BLaER1 (cell line): ENCODE results near the gene GSG1L.

ENCODE experiments used
- H3K27ac ChIP-seq: shearing (Covaris generic); formaldehyde crosslinking; 2 replicates; pipeline ENCODE4 v1.8.1; 2022
- H3K27me3 ChIP-seq: shearing (Covaris generic); formaldehyde crosslinking; 2 replicates; pipeline ENCODE4 v1.8.1; 2022
- H3K36me3 ChIP-seq: shearing (Covaris generic); formaldehyde crosslinking; 2 replicates; pipeline ENCODE4 v1.8.1; 2022
- H3K4me1 ChIP-seq: shearing (Covaris generic); formaldehyde crosslinking; 2 replicates; pipeline ENCODE4 v1.8.1; 2022
- H3K4me2 ChIP-seq: shearing (Covaris generic); formaldehyde crosslinking; 2 replicates; pipeline ENCODE4 v1.8.1; 2022
- H3K4me3 ChIP-seq: shearing (Covaris generic); formaldehyde crosslinking; 2 replicates; pipeline ENCODE4 v1.8.1; 2022
- H3K9ac ChIP-seq: shearing (Covaris generic); formaldehyde crosslinking; 2 replicates; pipeline ENCODE4 v1.8.1; 2022
- H3K9me3 ChIP-seq: shearing (Covaris generic); formaldehyde crosslinking; 2 replicates; pipeline ENCODE4 v1.8.1; 2022
- H4K20me1 ChIP-seq: shearing (Covaris generic); formaldehyde crosslinking; 2 replicates; pipeline ENCODE4 v1.8.1; 2022
- Cebpa-rat ChIP-seq: shearing (Covaris generic); IDR thresholded peaks from 2 replicates; pipeline ENCODE4 v1.8.1; 2022

GSG1L gene

GRCh38 chr16:28092721-28093384 is 29.3 kb upstream of the GSG1L start:
- Histone ChIP-seq H3K4me2 (no peak overlapping the region), H3K9ac (no peak overlapping the region), H3K4me3 (no peak overlapping the region)

GRCh38 chr16:28091656-28092055 is 28.1 kb upstream of the GSG1L start:
- H3K9ac ChIP-seq = no peak overlapping the region
- TF ChIP-seq Cebpa-rat = no peak
- no peak overlapping the region for H3K4me3 ChIP-seq
- H3K9me3 ChIP-seq = no peaks in the 10 kb centered on the region
- 0 out of 2 replicates have a peak, but pooled peaks cover 6% of the 10 kb centered on the region for H4K20me1 ChIP-seq
- H3K4me2 ChIP-seq = no peak overlapping the region
- peaks cover 6% of the 10 kb centered on the region; the same call in 1 of the 2 replicates for H3K4me1 ChIP-seq
- H3K27ac ChIP-seq = no peak overlapping the region
- H3K36me3 ChIP-seq = peaks cover 11% of the 10 kb centered on the region
- H3K27me3 ChIP-seq = no peaks in the 10 kb centered on the region

More at GRCh38 chr16:28092721-28093384, 29.3 kb upstream of the GSG1L start:
- H3K4me1 ChIP-seq = peaks cover 6% of the 10 kb centered on the region; the same call in 1 of the 2 replicates
- no peaks in the 10 kb centered on the region for H3K9me3 ChIP-seq
- H3K36me3 ChIP-seq = peaks cover 22% of the 10 kb centered on the region
- no peaks in the 10 kb centered on the region for H4K20me1 ChIP-seq
- TF ChIP-seq Cebpa-rat = no peak
- H3K27me3 ChIP-seq = no peaks in the 10 kb centered on the region
- H3K27ac ChIP-seq = no peak overlapping the region

GRCh38 chr16:28090646-28091377 is 27.3 kb upstream of the GSG1L start:
- Histone ChIP-seq H3K4me2 (no peak overlapping the region), H4K20me1 (0 out of 2 replicates have a peak, but pooled peaks cover 6% of the 10 kb centered on the region)

GRCh38 chr16:28089992-28090365 is 26.5 kb upstream of the GSG1L start:
- peaks cover 6% of the 10 kb centered on the region; the same call in 1 of the 2 replicates for H3K4me1 ChIP-seq
- H4K20me1 ChIP-seq = 0 out of 2 replicates have a peak, but pooled peaks cover 6% of the 10 kb centered on the region
- H3K4me2 ChIP-seq = no peak overlapping the region
- no peak overlapping the region for H3K4me3 ChIP-seq
- H3K9me3 ChIP-seq = no peaks in the 10 kb centered on the region
- no peaks in the 10 kb centered on the region for H3K27me3 ChIP-seq
- no peak overlapping the region for H3K9ac ChIP-seq
- TF ChIP-seq Cebpa-rat = no peak
- H3K36me3 ChIP-seq = no peaks in the 10 kb centered on the region
- no peak overlapping the region for H3K27ac ChIP-seq

More at GRCh38 chr16:28090646-28091377, 27.3 kb upstream of the GSG1L start:
- Histone ChIP-seq H3K27ac (no peak overlapping the region), H3K9me3 (no peaks in the 10 kb centered on the region), H3K36me3 (0 out of 2 replicates have a peak, but pooled peaks cover 4% of the 10 kb centered on the region), H3K4me3 (no peak overlapping the region), H3K4me1 (peaks cover 6% of the 10 kb centered on the region; the same call in 1 of the 2 replicates), H3K9ac (no peak overlapping the region), H3K27me3 (no peaks in the 10 kb centered on the region)
- no peak for TF ChIP-seq Cebpa-rat

GRCh38 chr16:28089205-28089991 is 25.9 kb upstream of the GSG1L start:
- Histone ChIP-seq H3K27ac (no peak overlapping the region), H3K9me3 (no peaks in the 10 kb centered on the region), H3K27me3 (no peaks in the 10 kb centered on the region), H3K9ac (no peak overlapping the region), H4K20me1 (0 out of 2 replicates have a peak, but pooled peaks cover 6% of the 10 kb centered on the region), H3K36me3 (no peaks in the 10 kb centered on the region), H3K4me2 (no peak overlapping the region), H3K4me1 (peaks cover 6% of the 10 kb centered on the region; the same call in 1 of the 2 replicates), H3K4me3 (no peak overlapping the region)
- TF ChIP-seq Cebpa-rat = no peak

- TF ChIP-seq Cebpa-rat = no peak
- Histone ChIP-seq H3K4me2 (no peak overlapping the region), H3K27me3 (no peaks in the 10 kb centered on the region), H3K36me3 (no peaks in the 10 kb centered on the region), H4K20me1 (0 out of 2 replicates have a peak, but pooled peaks cover 6% of the 10 kb centered on the region), H3K4me3 (no peak overlapping the region), H3K27ac (no peak overlapping the region), H3K4me1 (peaks cover 6% of the 10 kb centered on the region; the same call in 1 of the 2 replicates), H3K9me3 (no peaks in the 10 kb centered on the region), H3K9ac (no peak overlapping the region)
Observed at GRCh38 chr16:28087675-28088300, 24.3 kb upstream of the GSG1L start.

GRCh38 chr16:28087140-28087660 is 23.7 kb upstream of the GSG1L start:
- no peaks in the 10 kb centered on the region for H3K36me3 ChIP-seq
- H3K4me2 ChIP-seq = no peak overlapping the region
- H3K27ac ChIP-seq = no peak overlapping the region
- no peaks in the 10 kb centered on the region for H3K27me3 ChIP-seq
- no peaks in the 10 kb centered on the region for H3K9me3 ChIP-seq
- 0 out of 2 replicates have a peak, but pooled peaks cover 6% of the 10 kb centered on the region for H4K20me1 ChIP-seq
- TF ChIP-seq Cebpa-rat = no peak
- no peak overlapping the region for H3K9ac ChIP-seq
- peaks cover 6% of the 10 kb centered on the region; the same call in 1 of the 2 replicates for H3K4me1 ChIP-seq
- H3K4me3 ChIP-seq = no peak overlapping the region

GRCh38 chr16:28086186-28087139 is 22.9 kb upstream of the GSG1L start:
- Histone ChIP-seq H3K9ac (no peak overlapping the region), H3K27ac (no peak overlapping the region), H3K9me3 (no peaks in the 10 kb centered on the region), H3K4me1 (peaks cover 6% of the 10 kb centered on the region; the same call in 1 of the 2 replicates), H4K20me1 (0 out of 2 replicates have a peak, but pooled peaks cover 6% of the 10 kb centered on the region), H3K27me3 (no peaks in the 10 kb centered on the region), H3K36me3 (no peaks in the 10 kb centered on the region), H3K4me3 (no peak overlapping the region), H3K4me2 (no peak overlapping the region)
- TF ChIP-seq Cebpa-rat = no peak
